Erythroblast (primary cell): ENCODE data around the gene LEMD1.
A peak's percentile ranks its signal among the peaks of the same experiment; 100 is the strongest.

Experiments
- GATA1 ChIP-seq: IDR thresholded peaks from 2 replicates; pipeline ENCODE4 v1.6.1; 2011; ENCODE audit warnings: low read depth, mild to moderate bottlenecking, control low read depth, low read length, moderate library complexity
- POLR2A ChIP-seq: IDR thresholded peaks from 2 replicates; pipeline ENCODE4 v1.6.1; 2011; ENCODE audit warnings: mild to moderate bottlenecking, low read length

DNA sequence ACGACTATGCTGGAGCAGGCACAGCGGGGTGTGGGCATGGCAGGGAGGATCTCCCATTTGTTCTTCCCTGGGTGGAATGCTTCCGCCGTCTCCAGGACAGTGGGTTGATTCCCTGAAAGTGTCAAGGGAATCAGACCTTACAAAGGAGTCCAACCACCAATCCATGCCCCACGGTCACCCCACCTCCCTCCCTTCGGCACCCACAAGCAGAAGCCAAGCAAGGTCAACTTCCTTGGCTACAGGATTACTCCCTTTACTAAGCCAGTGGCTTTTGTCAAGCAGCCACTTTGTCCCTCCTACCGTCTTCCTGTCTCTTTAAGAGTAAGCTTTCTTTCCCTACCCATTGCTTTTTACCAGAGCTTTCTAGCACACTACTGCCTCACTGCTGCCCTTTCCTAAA, 84.4 kb downstream of the LEMD1 start:
- TF ChIP-seq POLR2A (peak; percentile 19), GATA1 (no peak)
